BLaER1 treated with 17β-estradiol and CSF1 and Interleukin-3, amounts not matched to agents 10 nM and 100 nM (cell line): ENCODE measurements around the gene MAPK4.
"Not testable (repeated sequence)": the region's sequence is repeated elsewhere in the genome, so short reads cannot be mapped to it uniquely, and the experiment has no call there.

Experiments used
- H3K27ac ChIP-seq, 11 experiments: shearing (Covaris generic); formaldehyde crosslinking; 2 replicates each; pipeline ENCODE4 v1.8.1; 2022
- H3K27me3 ChIP-seq, 11 experiments: shearing (Covaris generic); formaldehyde crosslinking; 2 replicates each; pipeline ENCODE4 v1.8.1; 2022
- H3K36me3 ChIP-seq, 11 experiments: shearing (Covaris generic); formaldehyde crosslinking; 2 replicates each; pipeline ENCODE4 v1.8.1; 2022
- H3K4me1 ChIP-seq, 10 experiments: shearing (Covaris generic); formaldehyde crosslinking; 2 replicates each; pipeline ENCODE4 v1.8.1; 2022
- H3K4me2 ChIP-seq, 11 experiments: shearing (Covaris generic); formaldehyde crosslinking; 2 replicates each; pipeline ENCODE4 v1.8.1; 2022
- H3K4me3 ChIP-seq, 10 experiments: shearing (Covaris generic); formaldehyde crosslinking; 2 replicates each; pipeline ENCODE4 v1.8.1; 2022
- H3K9ac ChIP-seq, 11 experiments: shearing (Covaris generic); formaldehyde crosslinking; 2 replicates each; pipeline ENCODE4 v1.8.1; 2022
- H3K9me3 ChIP-seq, 11 experiments: shearing (Covaris generic); formaldehyde crosslinking; replicated peaks in 1 of 11; 2 replicates each; pipeline ENCODE4 v1.8.1; 2022
- H4K20me1 ChIP-seq, 11 experiments: shearing (Covaris generic); formaldehyde crosslinking; 2 replicates each; pipeline ENCODE4 v1.8.1; 2022
- Cebpa-rat ChIP-seq, 11 experiments: shearing (Covaris generic); IDR thresholded peaks; 2 replicates each; pipeline ENCODE4 v1.8.1; 2022

The MAPK4 gene

GRCh38 chr18:50582500-50582899, 22.6 kb downstream of the MAPK4 start:
- peaks cover 0 to 27% (median 11%) of the 10 kb centered on the region in 10 experiments; a peak in 12 of 20 replicates for H3K4me1 ChIP-seq
- H3K4me3 ChIP-seq, result no peak overlapping the region
- no peaks in the 10 kb centered on the region for H3K27me3 ChIP-seq
- no peak overlapping the region for H3K4me2 ChIP-seq
- peaks cover 48 to 62% (median 59%) of the 10 kb centered on the region in 11 experiments for H3K9me3 ChIP-seq
- peaks cover 0 to 11% (median 0%) of the 10 kb centered on the region in 11 experiments; a peak in 1 of 22 replicates for H3K36me3 ChIP-seq
- no peak overlapping the region for H3K27ac ChIP-seq
- no peaks in the 10 kb centered on the region for H4K20me1 ChIP-seq
- H3K9ac ChIP-seq, result no peak overlapping the region
- no peak for TF ChIP-seq Cebpa-rat (IDR thresholded peaks at IDR 0.05)

GRCh38 chr18:50586710-50587109, 26.8 kb downstream of the MAPK4 start:
- H3K27ac ChIP-seq, result no peak overlapping the region
- no peak overlapping the region for H3K4me2 ChIP-seq
- no peak overlapping the region for H3K4me3 ChIP-seq
- peaks cover 0 to 11% (median 0%) of the 10 kb centered on the region in 11 experiments; a peak in 1 of 22 replicates for H3K36me3 ChIP-seq
- no peak for TF ChIP-seq Cebpa-rat (IDR thresholded peaks at IDR 0.05)
- no peaks in the 10 kb centered on the region for H3K4me1 ChIP-seq
- H3K9me3 ChIP-seq, result peaks cover 58 to 72% (median 66%) of the 10 kb centered on the region in 11 experiments
- no peaks in the 10 kb centered on the region for H3K27me3 ChIP-seq
- H4K20me1 ChIP-seq, result no peaks in the 10 kb centered on the region
- H3K9ac ChIP-seq, result no peak overlapping the region

GRCh38 chr18:50590593-50590992, 30.7 kb downstream of the MAPK4 start:
- Histone ChIP-seq H3K9ac (no peak overlapping the region), H3K4me2 (no peak overlapping the region), H3K36me3 (0 out of 22 replicates have a peak, but pooled peaks cover 0 to 3% (median 0%) of the 10 kb centered on the region in 11 experiments), H3K4me1 (no peaks in the 10 kb centered on the region), H4K20me1 (no peaks in the 10 kb centered on the region), H3K4me3 (no peak overlapping the region), H3K27ac (no peak overlapping the region), H3K9me3 (peaks cover 20 to 42% (median 30%) of the 10 kb centered on the region in 11 experiments), H3K27me3 (no peaks in the 10 kb centered on the region)
- TF ChIP-seq Cebpa-rat (IDR thresholded peaks at IDR 0.05), result no peak

- Histone ChIP-seq H3K36me3 (no peaks in the 10 kb centered on the region), H3K9ac (no peak overlapping the region), H3K9me3 (peaks cover 0 to 11% (median 1%) of the 10 kb centered on the region in 11 experiments; a peak in 15 of 22 replicates), H3K4me1 (no peaks in the 10 kb centered on the region), H3K4me2 (no peak overlapping the region), H3K27me3 (no peaks in the 10 kb centered on the region), H3K4me3 (no peak overlapping the region), H3K27ac (no peak overlapping the region), H4K20me1 (no peaks in the 10 kb centered on the region)
- no peak for TF ChIP-seq Cebpa-rat (IDR thresholded peaks at IDR 0.05)
These were observed 34.1 kb downstream of the MAPK4 start for GRCh38 chr18:50594012-50594411.

- no peak overlapping the region for H3K4me3 ChIP-seq
- H3K4me2 ChIP-seq, result no peak overlapping the region
- TF ChIP-seq Cebpa-rat (IDR thresholded peaks at IDR 0.05), result no peak
- no peak overlapping the region for H3K27ac ChIP-seq
- no peak overlapping the region for H3K9ac ChIP-seq
- H3K36me3 ChIP-seq, result no peaks in the 10 kb centered on the region
- no peaks in the 10 kb centered on the region for H3K27me3 ChIP-seq
- H3K4me1 ChIP-seq, result no peaks in the 10 kb centered on the region
- H4K20me1 ChIP-seq, result no peaks in the 10 kb centered on the region
- H3K9me3 ChIP-seq, result peaks cover 0 to 10% (median 0%) of the 10 kb centered on the region in 11 experiments; a peak in 3 of 22 replicates
These were observed 35.1 kb downstream of the MAPK4 start for GRCh38 chr18:50594942-50595341.

GRCh38 chr18:50602466-50602865, 42.6 kb downstream of the MAPK4 start:
- Histone ChIP-seq H4K20me1 (no peaks in the 10 kb centered on the region), H3K27me3 (no peaks in the 10 kb centered on the region), H3K4me2 (no peak overlapping the region), H3K4me1 (no peaks in the 10 kb centered on the region), H3K27ac (no peak overlapping the region), H3K36me3 (no peaks in the 10 kb centered on the region), H3K9ac (no peak overlapping the region), H3K9me3 (peaks cover 5 to 14% (median 9%) of the 10 kb centered on the region in 11 experiments; a peak in 14 of 22 replicates), H3K4me3 (no peak overlapping the region)
- no peak for TF ChIP-seq Cebpa-rat (IDR thresholded peaks at IDR 0.05)

- no peak overlapping the region for H3K9ac ChIP-seq
- peaks cover 7 to 25% (median 19%) of the 10 kb centered on the region in 11 experiments; a peak in 21 of 22 replicates for H3K9me3 ChIP-seq
- H3K4me3 ChIP-seq, result no peak overlapping the region
- no peak for TF ChIP-seq Cebpa-rat (IDR thresholded peaks at IDR 0.05)
- no peaks in the 10 kb centered on the region for H3K4me1 ChIP-seq
- H3K4me2 ChIP-seq, result no peak overlapping the region
- no peaks in the 10 kb centered on the region for H3K36me3 ChIP-seq
- H3K27ac ChIP-seq, result no peak overlapping the region
- H4K20me1 ChIP-seq, result no peaks in the 10 kb centered on the region
- H3K27me3 ChIP-seq, result no peaks in the 10 kb centered on the region
These were observed 46.7 kb downstream of the MAPK4 start for GRCh38 chr18:50606609-50607008.

- TF ChIP-seq Cebpa-rat (IDR thresholded peaks at IDR 0.05), result no peak
- H3K27me3 ChIP-seq, result no peaks in the 10 kb centered on the region
- no peaks in the 10 kb centered on the region for H3K36me3 ChIP-seq
- H4K20me1 ChIP-seq, result no peaks in the 10 kb centered on the region
- peaks cover 2 to 21% (median 18%) of the 10 kb centered on the region in 11 experiments; a peak in 19 of 22 replicates for H3K9me3 ChIP-seq
- H3K4me1 ChIP-seq, result no peaks in the 10 kb centered on the region
- no peak overlapping the region for H3K4me3 ChIP-seq
- no peak overlapping the region for H3K9ac ChIP-seq
- no peak overlapping the region for H3K27ac ChIP-seq
- no peak overlapping the region for H3K4me2 ChIP-seq
These were observed 47.6 kb downstream of the MAPK4 start for GRCh38 chr18:50607378-50607926.

GRCh38 chr18:50609171-50609570, 49.3 kb downstream of the MAPK4 start:
- not testable (repeated sequence) for H3K4me1 ChIP-seq, H3K4me3 ChIP-seq, H3K4me2 ChIP-seq, H3K27ac ChIP-seq, H3K36me3 ChIP-seq, H3K27me3 ChIP-seq, H4K20me1 ChIP-seq, H3K9ac ChIP-seq
- peaks cover 16 to 31% (median 28%) of the 10 kb centered on the region in 11 experiments for H3K9me3 ChIP-seq

GRCh38 chr18:50610349-50610748, 50.5 kb downstream of the MAPK4 start:
- Histone ChIP-seq H3K9me3 (peaks cover 16 to 31% (median 28%) of the 10 kb centered on the region in 11 experiments), H3K4me2 (no peak overlapping the region), H3K27me3 (no peaks in the 10 kb centered on the region), H3K4me1 (no peaks in the 10 kb centered on the region), H3K9ac (no peak overlapping the region), H4K20me1 (no peaks in the 10 kb centered on the region), H3K4me3 (no peak overlapping the region), H3K36me3 (no peaks in the 10 kb centered on the region), H3K27ac (no peak overlapping the region)
- TF ChIP-seq Cebpa-rat (IDR thresholded peaks at IDR 0.05), result no peak
